ENCODE measurements around the gene CLIP4. TPM values are rescaled to one million over a fixed set of nuclear protein-coding genes. Genes with fewer than 3 reads are reported as not detected.
A peak's percentile ranks its signal among the peaks of the same experiment; 100 is the strongest.
"Not testable (repeated sequence)": the region's sequence is repeated elsewhere in the genome, so short reads cannot be mapped to it uniquely, and the experiment has no call there.

The CLIP4 gene
- 21.8 TPM for total RNA-seq

GRCh38 chr2:29114946-29115609 lies at the start of gene CLIP4:
TSS of gene CLIP4 (plus strand) at chr2:29115415. CDS start at chr2:29121389, 5,974 bp downstream.
- DNase-seq (ENCODE audit: low read depth in 2 of 3, low spot score in 2 of 3) = peak; percentile 50 to 71 (median 64)

GRCh38 chr2:29066271-29066860 lies 48.8 kb upstream of the CLIP4 start:
- DNase-seq (ENCODE audit: low read depth in 2 of 3, low spot score in 2 of 3) = no peak

GRCh38 chr2:29066997-29067605 lies 48.1 kb upstream of the CLIP4 start:
- no peak for DNase-seq (ENCODE audit: low read depth in 2 of 3, low spot score in 2 of 3)

GRCh38 chr2:29068513-29068912 lies 46.7 kb upstream of the CLIP4 start:
- no peak for DNase-seq (ENCODE audit: low read depth in 2 of 3, low spot score in 2 of 3)

GRCh38 chr2:29070526-29070925 lies 44.7 kb upstream of the CLIP4 start:
- DNase-seq (ENCODE audit: low read depth in 2 of 3, low spot score in 2 of 3) = no peak

- no peak for DNase-seq (ENCODE audit: low read depth in 2 of 3, low spot score in 2 of 3)
These were observed 43.9 kb upstream of the CLIP4 start for GRCh38 chr2:29071032-29071975.

GRCh38 chr2:29072251-29072650 lies 43.0 kb upstream of the CLIP4 start:
- no peak for DNase-seq (ENCODE audit: low read depth in 2 of 3, low spot score in 2 of 3)

- no peak for DNase-seq (ENCODE audit: low read depth in 2 of 3, low spot score in 2 of 3)
These were observed 42.1 kb upstream of the CLIP4 start for GRCh38 chr2:29072971-29073725.

GRCh38 chr2:29073933-29074332 lies 41.3 kb upstream of the CLIP4 start:
- DNase-seq (ENCODE audit: low read depth in 2 of 3, low spot score in 2 of 3) = no peak

GRCh38 chr2:29074411-29074810 lies 40.8 kb upstream of the CLIP4 start, which contains the start of gene PCARE:
TSS of gene PCARE (minus strand) at chr2:29074523. CDS start at chr2:29074261, 262 bp downstream.
- no peak for DNase-seq (ENCODE audit: low read depth in 2 of 3, low spot score in 2 of 3)

- DNase-seq (ENCODE audit: low read depth in 2 of 3, low spot score in 2 of 3) = no peak
These were observed 39.1 kb upstream of the CLIP4 start for GRCh38 chr2:29075894-29076705.

- no peak for DNase-seq (ENCODE audit: low read depth in 2 of 3, low spot score in 2 of 3)
These were observed 35.3 kb upstream of the CLIP4 start for GRCh38 chr2:29079887-29080286.

GRCh38 chr2:29080886-29081743 lies 34.1 kb upstream of the CLIP4 start:
- DNase-seq (ENCODE audit: low read depth in 2 of 3, low spot score in 2 of 3) = no peak

- no peak for DNase-seq (ENCODE audit: low read depth in 2 of 3, low spot score in 2 of 3)
These were observed 32.3 kb upstream of the CLIP4 start for GRCh38 chr2:29082804-29083495.

- no peak for DNase-seq (ENCODE audit: low read depth in 2 of 3, low spot score in 2 of 3)
These were observed 30.7 kb upstream of the CLIP4 start for GRCh38 chr2:29084554-29084953.

GRCh38 chr2:29090311-29090710 lies 24.9 kb upstream of the CLIP4 start:
- DNase-seq (ENCODE audit: low read depth in 2 of 3, low spot score in 2 of 3) = not testable (repeated sequence)

- no peak for DNase-seq (ENCODE audit: low read depth in 2 of 3, low spot score in 2 of 3)
These were observed 18.2 kb upstream of the CLIP4 start for GRCh38 chr2:29096969-29097368.

- DNase-seq (ENCODE audit: low read depth in 2 of 3, low spot score in 2 of 3) = no peak
These were observed 17.6 kb upstream of the CLIP4 start for GRCh38 chr2:29097569-29097968.
